PFSK-1 (cell line): Measurements from ENCODE around the gene SPAG9.

Experiments
- FOXP2 ChIP-seq: optimal IDR thresholded peaks from 2 replicates; pipeline ENCODE3; 2011; ENCODE audit warnings: borderline replicate concordance, control low read depth, inconsistent platforms; ENCODE audit not compliant: insufficient read depth; ENCODE audit errors: extremely low read length, extremely low read depth
- POLR2AphosphoS5 ChIP-seq: IDR thresholded peaks from 2 replicates; pipeline ENCODE4 v1.6.1; 2012; ENCODE audit warnings: low read depth, mild to moderate bottlenecking, control low read depth, low read length, moderate library complexity
- REST ChIP-seq, 2 experiments: IDR thresholded peaks; 2 replicates each; pipeline versions ENCODE4 v1.6.1 to v1.8.0; 2011 to 2012; ENCODE audit warnings: low read depth in 2 of 2, low read length in 2 of 2, control low read depth in 1 of 2, inconsistent platforms in 1 of 2, mild to moderate bottlenecking in 1 of 2, moderate library complexity in 1 of 2; ENCODE audit not compliant: insufficient read depth in 1 of 2
- SIN3A ChIP-seq: IDR thresholded peaks from 2 replicates; pipeline ENCODE4 v1.6.1; 2012; ENCODE audit warnings: mild to moderate bottlenecking, low read length, moderate library complexity, borderline replicate concordance; ENCODE audit not compliant: insufficient read depth
- TAF1 ChIP-seq: IDR thresholded peaks from 2 replicates; pipeline ENCODE4 v1.6.1; 2012; ENCODE audit warnings: low read length, control low read depth, borderline replicate concordance; ENCODE audit not compliant: insufficient read depth

GRCh38 chr17:51012538-51012937 is 108.1 kb downstream of the SPAG9 start:
- TF ChIP-seq TAF1 (no peak), REST (IDR thresholded peaks at IDR 0.05; ENCODE audit: insufficient read depth in 1 of 2, low read depth in 2 of 2, low read length in 2 of 2) (no peak), SIN3A (no peak), POLR2AphosphoS5 (no peak), FOXP2 (no peak)
